ENCODE data around the gene LGALS9C. TPM values are rescaled to one million over a fixed set of nuclear protein-coding genes. Genes with fewer than 3 reads are reported as not detected.
A peak's percentile ranks its signal among the peaks of the same experiment; 100 is the strongest.
"Not testable (repeated sequence)": the region's sequence is repeated elsewhere in the genome, so short reads cannot be mapped to it uniquely, and the experiment has no call there.

The LGALS9C gene
- total RNA-seq, 2 donors from 2014 or later: 0.18 TPM; not detected in 1

- intact Hi-C loops (cut with DNase I); H3K27ac ChIP-seq; DNase-seq (ENCODE audit: low spot score); H3K27me3 ChIP-seq (replicated peaks; ENCODE audit: insufficient read depth); H3K4me1 ChIP-seq (replicated peaks); H3K36me3 ChIP-seq; H3K4me3 ChIP-seq; H3K9me3 ChIP-seq: not testable (repeated sequence)
- 38% methylated on average over 5 of the region's 8 CpGs for WGBS
These were observed 44.5 kb downstream of the LGALS9C start for GRCh38 chr17:18521100-18521499.

DNA sequence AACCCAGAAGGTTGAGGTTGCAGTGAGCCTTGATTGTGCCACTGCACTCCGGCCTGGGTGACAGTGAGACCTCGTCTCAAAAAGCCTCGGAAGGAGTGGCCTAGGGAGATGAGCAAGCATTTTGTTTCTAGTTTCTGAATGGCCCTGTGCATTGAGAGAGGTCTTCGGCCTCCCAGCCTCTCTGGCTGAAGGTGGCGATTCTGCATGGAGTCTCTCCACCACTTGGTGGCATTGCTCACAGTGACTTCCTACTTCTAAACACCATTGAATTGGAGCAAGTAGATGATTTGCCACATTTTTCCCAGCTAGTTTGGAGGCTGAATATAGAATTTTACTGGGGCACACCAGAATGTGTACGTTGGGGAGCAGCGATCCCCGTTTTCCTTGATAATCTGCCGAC lies 48.4 kb downstream of the LGALS9C start:
- H3K9me3 ChIP-seq; H3K36me3 ChIP-seq; intact Hi-C loops (cut with DNase I); H3K27ac ChIP-seq; H3K27me3 ChIP-seq (replicated peaks; ENCODE audit: insufficient read depth); DNase-seq (ENCODE audit: low spot score); H3K4me1 ChIP-seq (replicated peaks); H3K4me3 ChIP-seq: not testable (repeated sequence)
- 77% methylated on average over 4 of the region's 9 CpGs for WGBS

DNA sequence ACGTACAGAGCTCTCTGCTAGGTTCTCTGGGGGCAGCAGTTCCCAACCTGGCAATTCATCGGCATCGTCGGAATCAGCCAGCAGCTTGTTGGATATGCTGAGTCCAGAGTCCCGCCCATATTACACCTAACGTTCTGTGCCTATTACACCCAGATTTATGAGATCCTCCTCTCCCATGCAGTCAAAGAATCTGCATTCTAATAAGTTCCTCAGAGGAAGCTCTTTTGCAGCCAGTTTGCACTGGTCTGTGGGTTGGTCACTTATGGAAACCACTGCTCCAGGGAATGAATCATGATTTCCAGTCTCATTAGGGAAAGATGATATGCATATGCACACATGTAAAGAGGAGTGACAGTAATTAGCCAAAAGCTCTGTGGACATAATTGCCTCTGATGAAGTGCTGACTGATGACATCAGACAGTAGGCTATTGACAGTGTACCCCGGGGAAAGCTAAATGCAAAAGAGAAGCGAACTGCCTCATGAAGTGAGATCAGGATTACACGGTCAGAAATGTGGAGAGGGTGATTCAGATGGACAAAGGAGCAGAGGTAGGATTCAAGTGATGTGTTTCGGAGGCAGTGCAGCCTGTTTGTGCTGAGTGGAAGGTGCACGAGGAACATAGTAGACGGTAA lies 49.7 kb downstream of the LGALS9C start:
- H3K9me3 ChIP-seq; H3K4me1 ChIP-seq (replicated peaks); H3K27ac ChIP-seq; H3K27me3 ChIP-seq (replicated peaks; ENCODE audit: insufficient read depth); H3K4me3 ChIP-seq; intact Hi-C loops (cut with DNase I); DNase-seq (ENCODE audit: low spot score); H3K36me3 ChIP-seq: not testable (repeated sequence)
- WGBS: 88% methylated on average over 1 of the region's 12 CpGs

DNA sequence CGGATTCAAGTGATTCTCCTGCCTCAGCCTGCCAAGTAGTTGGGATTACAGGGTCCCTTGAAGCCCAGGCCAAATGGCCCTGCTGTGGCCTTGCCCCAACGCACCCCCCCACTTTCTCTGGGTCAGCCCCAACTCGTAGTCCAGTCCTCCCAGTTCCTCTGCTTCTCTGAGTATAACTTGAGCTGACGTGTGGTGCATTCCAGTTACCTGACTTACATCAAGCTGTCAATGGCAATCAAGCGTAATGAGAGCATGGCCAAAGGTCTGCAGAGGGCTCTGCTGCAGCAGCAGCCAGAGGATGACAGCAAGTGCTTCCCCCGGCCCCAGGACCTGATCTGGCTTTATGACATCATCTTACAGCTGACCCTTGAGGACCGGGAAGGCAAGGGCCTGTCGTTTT lies 50.8 kb downstream of the LGALS9C start:
- intact Hi-C loops (cut with DNase I); H3K9me3 ChIP-seq: not testable (repeated sequence)
- 69% methylated on average over 4 of the region's 8 CpGs for WGBS

DNA sequence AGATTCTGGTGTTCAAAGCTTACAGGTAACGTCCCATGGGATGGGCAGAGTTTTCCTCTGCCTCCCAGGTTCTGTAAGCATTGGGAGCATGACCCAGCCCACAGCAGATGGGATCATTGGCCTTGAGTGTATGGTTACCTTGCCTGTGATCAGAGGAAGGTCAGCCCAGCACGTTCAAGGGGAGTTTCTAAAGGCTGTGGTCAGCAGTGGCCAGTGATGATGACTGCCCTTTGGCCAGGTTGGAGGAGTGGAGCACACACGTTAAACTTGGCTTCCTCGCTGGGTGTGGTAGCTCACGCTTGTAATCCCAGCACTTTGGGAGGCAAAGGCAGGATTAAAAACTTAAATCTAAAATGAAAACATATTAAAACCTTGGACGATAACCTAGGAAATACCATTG lies 51.8 kb downstream of the LGALS9C start:
- DNase-seq (ENCODE audit: low spot score); H3K9me3 ChIP-seq; H3K4me1 ChIP-seq (replicated peaks); H3K36me3 ChIP-seq; H3K27ac ChIP-seq; H3K4me3 ChIP-seq; intact Hi-C loops (cut with DNase I); H3K27me3 ChIP-seq (replicated peaks; ENCODE audit: insufficient read depth): not testable (repeated sequence)
- 100% methylated on average over 1 of the region's 6 CpGs for WGBS

More for the DNA sequence above, 50.8 kb downstream of the LGALS9C start:
- DNase-seq (ENCODE audit: low spot score); H3K4me3 ChIP-seq; H3K4me1 ChIP-seq (replicated peaks); H3K27ac ChIP-seq; H3K27me3 ChIP-seq (replicated peaks; ENCODE audit: insufficient read depth); H3K36me3 ChIP-seq: not testable (repeated sequence)

GRCh38 chr17:18528899-18529500 lies 52.4 kb downstream of the LGALS9C start:
- H3K9me3 ChIP-seq; H3K27me3 ChIP-seq (replicated peaks; ENCODE audit: insufficient read depth); DNase-seq (ENCODE audit: low spot score); H3K4me3 ChIP-seq; H3K27ac ChIP-seq; H3K36me3 ChIP-seq; H3K4me1 ChIP-seq (replicated peaks); intact Hi-C loops (cut with DNase I): not testable (repeated sequence)
- 52% methylated on average over 2 of the region's 4 CpGs for WGBS

DNA sequence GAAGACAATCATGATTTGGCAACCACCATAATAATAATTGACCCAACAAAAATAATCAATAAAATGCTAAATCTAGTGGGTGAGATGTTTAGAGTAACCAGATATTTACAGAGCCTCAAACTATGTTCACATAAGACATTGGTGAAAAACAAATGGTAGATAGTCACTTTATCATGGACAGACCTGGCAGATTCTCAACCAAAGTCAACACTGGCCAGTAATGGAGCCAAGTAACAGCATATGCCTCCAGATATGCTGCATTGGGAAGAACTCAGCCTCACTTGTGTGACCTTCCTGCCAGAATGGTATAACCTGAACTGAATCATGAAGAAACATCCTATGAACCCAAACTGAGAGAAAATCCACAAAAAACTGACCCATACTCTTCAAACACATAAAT lies 53.8 kb downstream of the LGALS9C start:
- DNase-seq (ENCODE audit: low spot score): peak; percentile 3
- H3K27ac ChIP-seq; H3K9me3 ChIP-seq; H3K4me3 ChIP-seq; H3K36me3 ChIP-seq; H3K4me1 ChIP-seq (replicated peaks); H3K27me3 ChIP-seq (replicated peaks; ENCODE audit: insufficient read depth); intact Hi-C loops (cut with DNase I): not testable (repeated sequence)

DNA sequence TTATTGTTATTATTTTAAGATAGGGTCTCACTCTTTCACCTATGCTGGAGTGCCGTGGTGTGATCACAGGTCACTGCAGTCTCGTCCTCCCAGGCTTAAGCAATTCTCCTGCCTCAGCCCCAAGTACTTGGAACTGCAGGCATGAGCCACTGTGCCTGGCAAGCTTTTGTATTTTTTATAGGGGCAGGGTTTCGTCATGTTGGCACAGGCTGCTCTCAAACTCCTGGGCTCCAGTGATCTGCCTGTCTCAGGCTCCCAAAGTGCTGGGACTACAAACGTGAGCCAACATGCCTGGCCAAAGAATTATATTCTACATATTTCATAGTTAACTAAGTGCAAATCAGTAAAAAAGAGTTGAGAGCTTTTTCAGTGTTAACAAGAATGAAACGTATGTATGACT lies 65.6 kb downstream of the LGALS9C start:
- H3K4me3 ChIP-seq; DNase-seq (ENCODE audit: low spot score); H3K27me3 ChIP-seq (replicated peaks; ENCODE audit: insufficient read depth); H3K36me3 ChIP-seq; H3K9me3 ChIP-seq; H3K4me1 ChIP-seq (replicated peaks); intact Hi-C loops (cut with DNase I); H3K27ac ChIP-seq: not testable (repeated sequence)
- WGBS: 26% methylated on average over 4 of the region's 5 CpGs

DNA sequence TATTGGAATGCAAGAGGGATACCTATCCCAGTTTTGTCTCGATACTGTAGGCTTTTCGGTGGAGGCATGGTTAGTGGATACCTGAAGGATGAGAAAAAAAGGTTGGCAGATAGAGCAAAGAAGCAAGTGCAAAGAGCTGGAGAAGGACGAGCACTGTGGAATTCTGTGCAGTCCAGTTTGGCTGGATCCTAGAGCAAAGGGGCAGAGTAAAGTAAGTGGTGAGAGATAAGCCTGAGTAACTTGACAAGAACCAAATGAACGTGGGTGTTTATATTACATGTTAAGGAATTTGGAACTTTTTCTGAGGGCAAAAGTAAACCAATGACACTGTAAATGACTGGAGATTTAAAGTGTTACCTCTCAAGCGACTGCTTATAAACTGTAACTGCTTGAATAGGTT lies 66.3 kb downstream of the LGALS9C start:
- H3K4me1 ChIP-seq (replicated peaks); intact Hi-C loops (cut with DNase I); H3K27ac ChIP-seq; H3K4me3 ChIP-seq; H3K9me3 ChIP-seq; H3K27me3 ChIP-seq (replicated peaks; ENCODE audit: insufficient read depth); H3K36me3 ChIP-seq; DNase-seq (ENCODE audit: low spot score): not testable (repeated sequence)
- 45% methylated on average over 2 of the region's 5 CpGs for WGBS

Small RNAs within 50 kb of the gene (small RNA-seq; reads per million reads assigned to genes)
- gene AL353997.1: 0 reads per million in 2 donors
- gene AL353997.4: 0 reads per million in 2 donors

Other genes with a start within 250 kb of the LGALS9C start
- 100 to 1,000 TPM; 280 to 347 TPM for gene FLII, start 218.1 kb upstream of the LGALS9C start, total RNA-seq
- 10 to 100 TPM; 22.3 to 28.7 TPM for gene MIEF2, start 216.1 kb upstream of the LGALS9C start, total RNA-seq
- 10 to 100 TPM; 18.4 to 37.1 TPM for gene TOP3A, start 161.8 kb upstream of the LGALS9C start, total RNA-seq
- 10 to 100 TPM; 19.0 to 25.3 TPM for gene SMCR8, start 161.5 kb upstream of the LGALS9C start, total RNA-seq
- 10 to 100 TPM; 31.6 to 43.0 TPM for gene SHMT1, start 113.2 kb upstream of the LGALS9C start, total RNA-seq
- gene EVPLL, start 99.0 kb upstream of the LGALS9C start, total RNA-seq: 1 to 10 TPM; 1.6 to 1.7 TPM
- gene TBC1D28, start 167.6 kb downstream of the LGALS9C start, total RNA-seq: 1 to 10 TPM in 1 of 2 donors, not detected in 1; 1.2 TPM
- gene FOXO3B, start 205.5 kb downstream of the LGALS9C start, total RNA-seq: 10 to 100 TPM; 11.3 to 13.1 TPM

Measured in prostate gland (tissue), 2 donors.